Fibroblast of lung (primary cell): ENCODE measurements around the gene TRIM72. TPM values are rescaled to one million over a fixed set of nuclear protein-coding genes. Genes with fewer than 3 reads are reported as not detected.

Experiments
- DNase-seq, 2 donors: peaks; one replicate each; pipeline versions ENCODE4 v3.0.0 to v3.0.0-alpha.2; 2010; ENCODE audit warnings: low read depth in 2 of 2
- H2AFZ ChIP-seq: 2 replicates; pipeline ENCODE4 v1.5.1; 2012; ENCODE audit warnings: low read length, control low read depth, inconsistent platforms
- H3K27ac ChIP-seq: 2 replicates; pipeline ENCODE4 v1.5.1; 2011; ENCODE audit warnings: low read length, control low read depth; ENCODE audit not compliant: insufficient read depth
- H3K27me3 ChIP-seq: 2 replicates; pipeline ENCODE4 v1.5.1; 2011; ENCODE audit warnings: mild to moderate bottlenecking, low read length; ENCODE audit not compliant: control insufficient read depth, insufficient read depth
- H3K36me3 ChIP-seq: 2 replicates; pipeline ENCODE4 v1.5.1; 2011; ENCODE audit warnings: low read length; ENCODE audit not compliant: control insufficient read depth, insufficient read depth
- H3K4me1 ChIP-seq: 2 replicates; pipeline ENCODE4 v1.5.1; 2011; ENCODE audit warnings: low read length; ENCODE audit not compliant: control insufficient read depth, insufficient read depth; ENCODE audit errors: extremely low read depth
- H3K4me2 ChIP-seq: 2 replicates; pipeline ENCODE4 v1.5.1; 2011; ENCODE audit warnings: low read length, control low read depth; ENCODE audit not compliant: insufficient read depth; ENCODE audit errors: extremely low read depth
- H3K4me3 ChIP-seq, 4 experiments: fragments of 200-600 bp in 1 of 4; sonication (generic) in 1 of 4; replicated peaks in 1 of 4; 2 replicates each; pipeline ENCODE4 v1.5.1; 2011 to 2016; ENCODE audit warnings: low read length in 4 of 4, low read depth in 3 of 4, mild to moderate bottlenecking in 3 of 4, control low read depth in 2 of 4, inconsistent platforms in 1 of 4, mixed read lengths in 1 of 4; ENCODE audit not compliant: insufficient read depth in 1 of 4; ENCODE audit errors: control extremely low read depth in 1 of 4
- H3K79me2 ChIP-seq: 2 replicates; pipeline ENCODE4 v1.5.1; 2012; ENCODE audit warnings: mild to moderate bottlenecking, low read length, inconsistent platforms; ENCODE audit not compliant: control insufficient read depth, insufficient read depth
- H3K9ac ChIP-seq: 2 replicates; pipeline ENCODE4 v1.5.1; 2011; ENCODE audit warnings: mild to moderate bottlenecking, low read length, control low read depth; ENCODE audit not compliant: insufficient read depth
- H3K9me3 ChIP-seq: 2 replicates; pipeline ENCODE4 v1.5.1; 2012; ENCODE audit warnings: low read depth, low read length; ENCODE audit not compliant: control insufficient read depth, insufficient read depth
- H4K20me1 ChIP-seq: 2 replicates; pipeline ENCODE4 v1.5.1; 2011; ENCODE audit warnings: low read length; ENCODE audit not compliant: control insufficient read depth, insufficient read depth; ENCODE audit errors: extremely low read depth
- CTCF ChIP-seq, 2 donors: IDR thresholded peaks in 1 of 2; conservative IDR thresholded peaks in 1 of 2; 1 replicate in 1 of 2; 2 replicates in 1 of 2; pipeline ENCODE4 v1.5.1; 2011 to 2012; ENCODE audit warnings: low read length in 2 of 2, control low read depth in 1 of 2, inconsistent platforms in 1 of 2, low read depth in 1 of 2, mild to moderate bottlenecking in 1 of 2
- EZH2 ChIP-seq: IDR thresholded peaks from 2 replicates; pipeline ENCODE4 v1.5.1; 2012; ENCODE audit warnings: low read length, control low read depth, mild to moderate bottlenecking; ENCODE audit errors: missing control alignments
- polyA plus RNA-seq, 2 donors: library from polyadenylated mRNA; depleted of rRNA in 1 of 2; stranded (reverse) in 1 of 2; unstranded in 1 of 2; fragments of >200 nt; gene quantifications; 2 replicates each; pipeline ENCODE4 v1.2.1, GENCODE V29; 2011 to 2012; ENCODE audit warnings: missing spikeins in 1 of 2
- total RNA-seq: library from RNA; depleted of rRNA; stranded (reverse); fragments of >200 nt; gene quantifications from 2 replicates; pipeline ENCODE4 v1.2.1, GENCODE V29; 2014

Gene TRIM72
- total and polyA plus RNA-seq, 2 donors (not counting 1 experiment from before 2014, with no cell fraction given) = not detected

- Histone ChIP-seq H3K4me2 (no peak overlapping the region), H3K4me1 (no peaks in the 10 kb centered on the region), H3K9me3 (no peaks in the 10 kb centered on the region), H3K36me3 (no peaks in the 10 kb centered on the region), H3K27me3 (peaks cover 36% of the 10 kb centered on the region), H3K79me2 (no peaks in the 10 kb centered on the region), H3K27ac (no peak overlapping the region), H4K20me1 (no peaks in the 10 kb centered on the region), H2AFZ (no peak overlapping the region), H3K9ac (no peak overlapping the region), H3K4me3 (no peak overlapping the region)
- no peak for DNase-seq
- no peak for TF ChIP-seq CTCF (conservative IDR thresholded peaks at IDR 0.05 in 1 of 2, IDR thresholded peaks at IDR 0.05 in 1 of 2; ENCODE audit: low read depth in 1 of 2, low read length in 2 of 2)
- no peak for TF ChIP-seq EZH2
Measured at GRCh38 chr16:31213342-31213741, 577 bp upstream of the TRIM72 start.

GRCh38 chr16:31214708-31215286 is 878 bp downstream of the TRIM72 start:
- Histone ChIP-seq H3K4me3 (peak overlapping the region; percentile 3 to 51 (median 10)), H3K4me2 (peak overlapping the region; percentile 67), H3K9ac (no peak overlapping the region), H3K27me3 (peaks cover 36% of the 10 kb centered on the region), H3K4me1 (no peaks in the 10 kb centered on the region), H3K9me3 (no peaks in the 10 kb centered on the region), H3K36me3 (no peaks in the 10 kb centered on the region), H3K27ac (no peak overlapping the region), H3K79me2 (no peaks in the 10 kb centered on the region), H2AFZ (no peak overlapping the region), H4K20me1 (no peaks in the 10 kb centered on the region)
- DNase-seq = no peak
- TF ChIP-seq CTCF (conservative IDR thresholded peaks at IDR 0.05 in 1 of 2, IDR thresholded peaks at IDR 0.05 in 1 of 2; ENCODE audit: low read depth in 1 of 2, low read length in 2 of 2) (no peak), EZH2 (no peak)

GRCh38 chr16:31215287-31216162 is 1.6 kb downstream of the TRIM72 start:
- no peaks in the 10 kb centered on the region for H3K79me2 ChIP-seq
- H3K4me3 ChIP-seq = peak overlapping the region; percentile 3 to 51 (median 24)
- no peaks in the 10 kb centered on the region for H4K20me1 ChIP-seq
- DNase-seq = peak; percentile 40 to 71
- peaks cover 32% of the 10 kb centered on the region for H3K27me3 ChIP-seq
- H3K36me3 ChIP-seq = no peaks in the 10 kb centered on the region
- H2AFZ ChIP-seq = no peak overlapping the region
- peak overlapping the region; percentile 67 for H3K4me2 ChIP-seq
- H3K27ac ChIP-seq = no peak overlapping the region
- H3K9me3 ChIP-seq = no peaks in the 10 kb centered on the region
- TF ChIP-seq CTCF (conservative IDR thresholded peaks at IDR 0.05 in 1 of 2, IDR thresholded peaks at IDR 0.05 in 1 of 2; ENCODE audit: low read depth in 1 of 2, low read length in 2 of 2) = no peak
- no peak for TF ChIP-seq EZH2
- H3K9ac ChIP-seq = no peak overlapping the region
- no peaks in the 10 kb centered on the region for H3K4me1 ChIP-seq
